Stimulated activated naive CD4-positive, alpha-beta T cell treated with Interleukin-2 at 50 U/mL for 16 hours (primary cell): ENCODE data around the gene TRMO.

ENCODE experiments used
- DNase-seq: peaks from one replicate; lab custom pipeline; 2025; lab: John Stamatoyannopoulos, UW

TRMO gene

DNA sequence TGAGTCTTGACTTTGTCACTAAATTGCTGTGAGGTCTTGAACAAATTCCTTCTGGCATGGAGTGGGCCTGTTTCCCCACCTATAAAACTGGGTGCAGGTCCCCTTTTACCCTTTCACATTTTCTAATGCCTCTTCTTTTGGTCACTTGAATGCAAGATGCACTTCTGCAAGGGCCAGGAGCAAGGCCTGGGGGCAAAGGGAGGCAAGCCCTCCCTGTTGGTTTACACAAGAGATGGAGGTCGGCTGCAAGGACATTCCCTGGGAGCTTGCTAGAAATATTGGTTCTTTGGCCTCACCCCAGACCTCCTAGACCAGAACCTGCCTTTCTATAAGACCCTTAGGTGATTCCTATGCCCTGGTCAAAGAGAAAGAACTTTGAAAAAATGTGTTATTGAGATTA lies 63.5 kb downstream of the TRMO start:
- DNase-seq: no peak

DNA sequence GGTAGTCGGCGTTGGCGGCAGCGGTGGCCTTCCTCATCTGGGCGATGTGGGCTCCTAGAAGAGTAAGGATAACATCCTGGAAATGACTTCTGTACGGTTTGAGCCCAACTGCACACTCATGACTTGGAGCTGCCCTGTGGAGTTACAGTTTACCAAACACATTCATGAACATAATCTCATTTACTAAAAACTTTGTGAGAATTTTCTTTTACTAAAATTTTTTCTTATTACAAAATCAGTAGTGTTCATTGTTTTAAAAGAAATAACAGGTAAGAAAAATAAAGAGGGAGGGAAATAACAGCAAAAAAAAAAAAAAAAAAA lies 63.9 kb downstream of the TRMO start:
- no peak for DNase-seq

DNA sequence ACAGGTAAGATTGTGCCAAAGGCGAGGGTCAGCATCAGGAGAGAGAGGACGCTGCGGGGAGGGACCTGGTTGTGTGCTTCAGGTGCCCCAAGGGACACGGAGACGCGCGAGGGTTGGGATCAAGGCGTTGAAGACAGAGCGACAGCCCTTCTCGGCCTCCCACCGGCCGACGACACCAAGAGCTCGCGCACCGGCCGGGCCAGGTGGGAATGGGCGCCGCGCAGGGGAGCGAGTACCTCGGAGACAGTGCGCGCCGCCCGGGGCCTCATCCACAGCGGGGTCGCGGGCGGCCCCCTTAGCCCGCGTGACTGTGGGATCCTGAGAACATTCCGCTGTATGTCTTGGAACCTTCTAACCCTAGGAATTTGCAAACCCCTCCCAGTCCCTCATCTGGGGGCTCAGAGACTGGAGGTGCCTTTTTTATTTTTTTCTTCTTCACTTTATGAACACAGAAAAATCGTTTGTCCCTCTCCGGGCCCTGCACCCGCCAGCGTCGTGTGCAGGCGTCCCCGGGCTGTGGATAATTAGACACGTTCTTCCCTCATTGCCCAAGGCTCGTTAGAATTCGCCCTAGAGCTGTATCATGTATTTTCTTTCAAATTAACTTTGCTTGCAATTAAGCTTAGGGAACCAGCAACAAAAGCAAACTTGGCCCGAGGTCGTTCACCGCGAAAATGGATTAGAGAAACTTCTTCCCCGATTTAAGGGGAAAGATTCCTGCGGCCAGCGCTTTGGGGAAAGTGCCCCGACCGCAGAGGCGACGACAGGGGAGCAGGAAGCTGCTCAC lies 64.5 kb downstream of the TRMO start:
- DNase-seq: no peak

DNA sequence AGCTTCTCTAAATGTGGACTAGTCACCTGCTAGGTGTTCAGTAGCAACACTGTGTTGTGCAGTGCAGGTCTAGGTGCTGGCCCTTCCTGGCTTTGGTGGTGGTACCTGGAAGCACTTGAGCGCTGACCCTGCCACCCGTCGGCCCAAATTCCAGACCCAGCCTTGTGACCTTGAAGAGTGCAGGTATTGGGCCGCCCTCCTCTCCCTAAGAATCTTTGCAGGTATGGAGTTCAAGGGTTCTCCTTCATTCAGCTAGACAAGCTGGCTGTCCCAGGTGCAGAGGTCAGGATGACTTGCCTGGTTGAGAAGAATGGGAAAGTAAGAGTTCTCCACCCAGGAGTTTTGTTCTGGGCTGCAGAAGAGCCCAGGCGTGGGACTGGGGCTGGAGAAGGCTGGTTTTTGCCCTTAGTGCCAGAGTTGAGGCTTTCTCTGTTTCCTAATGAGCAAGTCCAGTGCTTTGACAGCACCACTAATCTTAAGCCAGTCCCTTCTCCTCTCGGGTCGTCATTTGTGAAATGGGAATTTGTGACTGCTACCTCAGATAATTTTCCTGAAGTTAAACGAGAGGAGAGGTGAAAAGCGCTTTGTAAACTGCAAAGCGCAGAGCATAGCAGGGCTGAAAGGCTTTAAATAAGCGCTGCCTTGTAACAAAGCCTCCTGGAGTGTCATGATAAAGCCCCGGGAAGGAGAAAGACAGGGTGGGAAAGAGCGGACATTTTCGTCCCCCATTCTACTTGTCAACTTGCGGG lies 65.3 kb downstream of the TRMO start:
- no peak for DNase-seq

DNA sequence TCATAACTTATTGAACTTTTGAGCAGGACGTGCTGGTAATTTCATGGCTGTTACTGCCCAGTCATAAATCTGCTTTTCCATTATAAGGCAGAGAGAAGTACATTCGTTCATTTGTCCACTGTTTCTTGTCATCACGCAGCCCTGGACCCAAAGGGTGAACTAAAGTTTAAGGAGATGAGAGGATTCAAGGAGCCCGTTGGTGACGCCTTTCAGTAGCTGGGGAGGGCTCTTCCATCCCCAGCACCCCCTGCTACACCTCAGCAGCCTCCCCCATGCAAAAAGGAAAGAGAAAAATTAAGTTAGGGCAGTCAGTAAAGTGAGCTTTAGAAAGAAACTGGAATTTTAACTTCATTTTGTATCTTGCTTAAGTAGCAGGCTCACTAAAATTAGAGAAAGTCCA lies 66.4 kb downstream of the TRMO start:
- no peak for DNase-seq

DNA sequence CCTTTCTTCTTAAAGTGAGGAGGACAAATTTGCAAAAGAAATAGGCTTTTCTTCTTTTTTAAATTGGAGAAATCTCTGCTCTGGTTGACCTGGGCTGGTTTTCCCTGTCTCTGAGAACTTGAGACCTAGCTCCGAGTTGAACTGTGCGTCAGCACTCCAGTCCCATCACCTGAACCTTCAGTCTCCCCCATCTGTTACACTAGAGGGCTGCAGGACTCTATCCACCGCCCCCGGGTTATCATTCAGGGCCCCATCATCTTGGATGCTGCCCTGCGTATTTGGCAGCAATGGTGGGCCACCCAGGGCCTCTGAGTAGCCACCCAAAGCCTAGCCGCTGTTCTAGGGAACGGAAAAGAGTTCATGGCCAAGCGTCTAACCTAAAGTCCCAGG lies 66.8 kb downstream of the TRMO start:
- DNase-seq: no peak

DNA sequence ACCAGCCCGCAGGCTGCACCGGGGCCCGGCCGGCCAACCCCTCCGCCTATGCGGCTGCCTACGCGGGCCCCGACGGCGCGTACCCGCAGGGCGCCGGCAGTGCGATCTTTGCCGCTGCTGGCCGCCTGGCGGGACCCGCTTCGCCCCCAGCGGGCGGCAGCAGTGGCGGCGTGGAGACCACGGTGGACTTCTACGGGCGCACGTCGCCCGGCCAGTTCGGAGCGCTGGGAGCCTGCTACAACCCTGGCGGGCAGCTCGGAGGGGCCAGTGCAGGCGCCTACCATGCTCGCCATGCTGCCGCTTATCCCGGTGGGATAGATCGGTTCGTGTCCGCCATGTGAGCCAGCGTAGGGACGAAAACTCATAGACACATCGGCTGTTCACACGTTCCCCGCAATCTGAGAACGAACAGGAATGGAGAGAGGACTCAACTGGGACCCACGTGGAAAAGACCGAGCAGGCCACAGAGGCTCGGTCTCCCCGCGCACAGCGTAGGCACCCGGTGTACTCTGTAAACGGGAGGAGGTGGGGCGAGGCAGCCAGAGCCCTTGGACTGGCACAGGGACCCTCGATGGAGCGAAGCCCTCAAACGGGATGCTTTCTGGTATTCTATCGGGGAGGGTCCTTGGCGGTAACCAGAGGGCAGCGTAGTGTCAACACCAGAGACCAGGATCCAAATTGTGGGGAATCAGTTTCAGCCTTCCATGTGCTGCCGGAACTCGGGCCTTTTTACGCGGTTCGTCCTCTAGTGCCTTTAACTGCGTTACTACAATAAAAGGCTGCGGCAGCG lies 67.4 kb downstream of the TRMO start:
- no peak for DNase-seq
